Measurements from ENCODE around the gene GNB1L.
"Not testable (repeated sequence)": the region's sequence is repeated elsewhere in the genome, so short reads cannot be mapped to it uniquely, and the experiment has no call there.

GNB1L gene

GRCh38 chr22:19842393-19843106 lies 12.1 kb downstream of the GNB1L start:
- DNase-seq: no peak

- no peak for DNase-seq
Observed at GRCh38 chr22:19841641-19842392, 12.9 kb downstream of the GNB1L start.

GRCh38 chr22:19840955-19841640 lies 13.6 kb downstream of the GNB1L start:
- no peak for DNase-seq

- DNase-seq: no peak
Observed at GRCh38 chr22:19840059-19840458, 14.6 kb downstream of the GNB1L start.

GRCh38 chr22:19837915-19838314 lies 16.8 kb downstream of the GNB1L start:
- no peak for DNase-seq

- DNase-seq: no peak
Observed at GRCh38 chr22:19836512-19836911, 18.2 kb downstream of the GNB1L start.

GRCh38 chr22:19834599-19834998 lies 20.1 kb downstream of the GNB1L start:
- DNase-seq: no peak

GRCh38 chr22:19833327-19833726 lies 21.3 kb downstream of the GNB1L start:
- DNase-seq: not testable (repeated sequence)

- DNase-seq: no peak
Observed at GRCh38 chr22:19832476-19833108, 22.1 kb downstream of the GNB1L start.

- not testable (repeated sequence) for DNase-seq
Observed at GRCh38 chr22:19831979-19832378, 22.7 kb downstream of the GNB1L start.

- no peak for DNase-seq
Observed at GRCh38 chr22:19831016-19831415, 23.7 kb downstream of the GNB1L start.

- no peak for DNase-seq
Observed at GRCh38 chr22:19828035-19828401, 26.7 kb downstream of the GNB1L start.

GRCh38 chr22:19827341-19828034 lies 27.2 kb downstream of the GNB1L start:
- DNase-seq: no peak

- DNase-seq: no peak
Observed at GRCh38 chr22:19826619-19826950, 28.1 kb downstream of the GNB1L start.

- DNase-seq: no peak
Observed at GRCh38 chr22:19825904-19826618, 28.6 kb downstream of the GNB1L start.

GRCh38 chr22:19824926-19825339 lies 29.7 kb downstream of the GNB1L start:
- no peak for DNase-seq

- no peak for DNase-seq
Observed at GRCh38 chr22:19824212-19824925, 30.3 kb downstream of the GNB1L start.

GRCh38 chr22:19823902-19824211 lies 30.8 kb downstream of the GNB1L start:
- DNase-seq: no peak

- DNase-seq: no peak
Observed at GRCh38 chr22:19823191-19823901, 31.3 kb downstream of the GNB1L start.

GRCh38 chr22:19822301-19823117 lies 32.2 kb downstream of the GNB1L start:
- no peak for DNase-seq

Data from SIG-M5 (cell line).